ENCODE measurements around the gene CMIP.

CMIP gene

DNA sequence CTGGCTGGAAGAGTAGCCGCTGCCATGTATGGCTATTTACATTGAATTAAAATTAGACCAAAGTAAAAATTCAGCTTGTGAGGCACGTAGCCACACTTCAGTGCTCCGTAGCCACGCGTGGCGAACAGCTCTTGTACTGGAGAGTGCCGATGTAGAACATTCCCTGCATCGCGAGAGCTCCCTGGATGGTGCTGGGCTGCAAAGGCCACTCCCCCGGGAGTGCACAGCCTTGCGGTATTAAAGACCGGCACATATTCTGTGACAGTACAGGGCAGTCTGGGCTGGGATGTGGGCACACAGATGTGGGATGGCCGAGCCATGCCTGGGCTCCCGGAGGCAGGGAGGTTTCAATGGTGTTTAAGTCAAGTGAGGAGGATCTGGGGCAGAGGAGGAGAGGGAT lies 102.2 kb downstream of the CMIP start:
- H3K4me3 ChIP-seq (ENCODE audit: low read length), result no peak overlapping the region
- TF ChIP-seq, protein P1, sequence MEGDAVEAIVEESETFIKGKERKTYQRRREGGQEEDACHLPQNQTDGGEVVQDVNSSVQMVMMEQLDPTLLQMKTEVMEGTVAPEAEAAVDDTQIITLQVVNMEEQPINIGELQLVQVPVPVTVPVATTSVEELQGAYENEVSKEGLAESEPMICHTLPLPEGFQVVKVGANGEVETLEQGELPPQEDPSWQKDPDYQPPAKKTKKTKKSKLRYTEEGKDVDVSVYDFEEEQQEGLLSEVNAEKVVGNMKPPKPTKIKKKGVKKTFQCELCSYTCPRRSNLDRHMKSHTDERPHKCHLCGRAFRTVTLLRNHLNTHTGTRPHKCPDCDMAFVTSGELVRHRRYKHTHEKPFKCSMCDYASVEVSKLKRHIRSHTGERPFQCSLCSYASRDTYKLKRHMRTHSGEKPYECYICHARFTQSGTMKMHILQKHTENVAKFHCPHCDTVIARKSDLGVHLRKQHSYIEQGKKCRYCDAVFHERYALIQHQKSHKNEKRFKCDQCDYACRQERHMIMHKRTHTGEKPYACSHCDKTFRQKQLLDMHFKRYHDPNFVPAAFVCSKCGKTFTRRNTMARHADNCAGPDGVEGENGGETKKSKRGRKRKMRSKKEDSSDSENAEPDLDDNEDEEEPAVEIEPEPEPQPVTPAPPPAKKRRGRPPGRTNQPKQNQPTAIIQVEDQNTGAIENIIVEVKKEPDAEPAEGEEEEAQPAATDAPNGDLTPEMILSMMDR (IDR thresholded peaks at IDR 0.05; ENCODE audit: insufficient read depth, low read depth, low read length, missing control alignments), result no peak
- DNase-seq (ENCODE audit: low read depth), result no peak

DNA sequence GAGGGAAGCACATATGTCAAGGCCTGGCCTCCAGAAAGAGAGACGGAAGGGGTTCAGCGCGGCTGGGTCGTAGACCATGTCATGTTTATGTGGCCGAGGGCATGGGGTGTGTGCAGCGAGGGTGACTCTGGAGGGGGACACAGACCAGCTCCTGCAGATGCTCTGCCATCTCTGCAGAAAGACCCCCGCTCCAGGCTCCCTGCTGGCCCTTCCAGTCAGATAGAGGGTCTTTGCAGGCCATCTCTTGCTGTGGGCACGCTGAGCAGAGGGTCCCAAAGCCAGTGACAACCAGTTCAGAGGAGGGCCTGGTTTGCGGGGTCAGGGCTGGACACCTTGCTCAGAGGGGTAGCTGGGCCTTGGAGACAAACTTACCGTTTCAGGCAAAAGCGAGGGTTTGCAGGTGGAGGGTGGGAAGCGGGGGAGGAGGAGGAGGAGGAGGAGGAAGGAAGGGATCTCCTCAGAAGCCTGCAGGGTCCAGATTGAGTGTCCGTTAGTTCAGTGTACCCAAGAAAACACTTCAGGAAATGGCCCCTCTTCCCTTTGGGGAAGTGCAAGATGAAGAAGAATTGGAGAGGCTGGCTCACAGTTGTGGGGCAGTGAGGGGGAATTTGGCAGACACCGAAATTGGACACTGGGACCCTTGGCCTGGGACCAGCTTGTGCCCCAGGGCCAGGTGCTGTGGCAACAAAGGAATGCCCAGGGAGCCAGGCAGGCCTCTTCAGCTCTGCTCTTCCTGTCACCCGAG lies 102.8 kb downstream of the CMIP start:
- TF ChIP-seq, protein P1 (IDR thresholded peaks at IDR 0.05; ENCODE audit: insufficient read depth, low read depth, low read length, missing control alignments), result no peak
- no peak overlapping the region for H3K4me3 ChIP-seq (ENCODE audit: low read length)
- no peak for DNase-seq (ENCODE audit: low read depth)

DNA sequence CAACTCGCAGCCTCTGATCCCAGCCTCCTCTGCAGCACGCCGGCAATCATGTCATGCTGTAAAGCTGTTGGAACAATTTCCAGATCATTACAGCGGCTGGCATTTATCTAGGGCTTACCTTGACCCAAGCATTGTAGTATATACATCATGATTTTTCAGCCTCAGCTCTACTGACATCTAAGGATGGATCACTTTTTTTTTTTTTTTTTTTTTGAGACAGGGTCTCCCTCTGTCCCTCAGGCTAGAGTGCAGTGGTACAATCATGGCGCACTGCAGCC lies 103.3 kb downstream of the CMIP start:
- TF ChIP-seq, protein P1 (IDR thresholded peaks at IDR 0.05; ENCODE audit: insufficient read depth, low read depth, low read length, missing control alignments), result no peak
- no peak overlapping the region for H3K4me3 ChIP-seq (ENCODE audit: low read length)
- no peak for DNase-seq (ENCODE audit: low read depth)

DNA sequence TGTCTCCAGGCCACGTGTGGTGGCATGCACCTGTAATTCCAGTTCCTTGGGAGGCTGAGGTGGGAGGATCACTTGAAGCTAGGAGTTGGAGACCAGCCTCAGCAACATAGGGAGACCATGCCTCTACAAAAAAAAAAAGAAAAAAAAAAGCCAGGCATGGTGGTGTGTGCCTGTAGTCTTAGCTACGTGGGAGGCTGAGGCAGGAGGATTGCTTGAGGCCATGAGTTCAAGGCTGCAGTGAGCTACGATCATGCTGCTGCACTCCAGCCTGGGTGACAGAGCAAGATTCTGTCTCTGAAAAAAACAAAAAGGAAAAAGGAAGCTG lies 103.9 kb downstream of the CMIP start:
- no peak for DNase-seq (ENCODE audit: low read depth)
- TF ChIP-seq, protein P1 (IDR thresholded peaks at IDR 0.05; ENCODE audit: insufficient read depth, low read depth, low read length, missing control alignments), result no peak
- no peak overlapping the region for H3K4me3 ChIP-seq (ENCODE audit: low read length)

DNA sequence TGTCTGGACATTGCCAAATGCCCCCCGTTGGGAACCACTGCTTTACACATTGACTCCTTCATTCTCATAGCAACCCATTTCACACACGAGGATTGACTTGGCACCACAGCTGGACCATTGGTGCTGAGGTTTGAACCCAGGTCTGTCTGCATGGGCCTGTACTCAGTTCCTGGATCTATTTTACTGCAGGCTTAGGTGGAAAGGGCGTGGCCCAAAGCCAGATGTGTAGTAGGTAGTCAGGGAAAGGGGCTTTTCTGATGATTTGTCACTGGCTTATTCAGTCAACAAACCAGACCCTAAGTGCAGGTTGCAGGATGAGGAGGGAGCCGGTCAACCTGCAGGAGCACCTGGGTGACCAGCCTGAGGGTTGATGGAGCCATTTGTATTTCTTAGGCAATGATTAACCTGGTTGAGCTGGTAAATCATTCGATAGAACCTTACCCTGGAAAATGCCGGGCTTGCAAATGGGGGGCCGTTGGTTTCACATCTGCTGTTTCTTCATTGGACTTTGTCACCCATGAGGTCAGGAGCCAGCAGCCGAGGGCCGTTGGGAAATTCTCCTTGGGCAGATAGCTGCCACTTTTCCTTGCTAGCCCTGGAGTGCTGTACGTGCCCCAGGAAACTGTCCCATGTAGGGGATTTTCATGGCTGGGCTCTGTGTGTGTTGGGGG lies 104.4 kb downstream of the CMIP start:
- no peak for DNase-seq (ENCODE audit: low read depth)
- H3K4me3 ChIP-seq (ENCODE audit: low read length), result no peak overlapping the region
- TF ChIP-seq, protein P1 (IDR thresholded peaks at IDR 0.05; ENCODE audit: insufficient read depth, low read depth, low read length, missing control alignments), result no peak

DNA sequence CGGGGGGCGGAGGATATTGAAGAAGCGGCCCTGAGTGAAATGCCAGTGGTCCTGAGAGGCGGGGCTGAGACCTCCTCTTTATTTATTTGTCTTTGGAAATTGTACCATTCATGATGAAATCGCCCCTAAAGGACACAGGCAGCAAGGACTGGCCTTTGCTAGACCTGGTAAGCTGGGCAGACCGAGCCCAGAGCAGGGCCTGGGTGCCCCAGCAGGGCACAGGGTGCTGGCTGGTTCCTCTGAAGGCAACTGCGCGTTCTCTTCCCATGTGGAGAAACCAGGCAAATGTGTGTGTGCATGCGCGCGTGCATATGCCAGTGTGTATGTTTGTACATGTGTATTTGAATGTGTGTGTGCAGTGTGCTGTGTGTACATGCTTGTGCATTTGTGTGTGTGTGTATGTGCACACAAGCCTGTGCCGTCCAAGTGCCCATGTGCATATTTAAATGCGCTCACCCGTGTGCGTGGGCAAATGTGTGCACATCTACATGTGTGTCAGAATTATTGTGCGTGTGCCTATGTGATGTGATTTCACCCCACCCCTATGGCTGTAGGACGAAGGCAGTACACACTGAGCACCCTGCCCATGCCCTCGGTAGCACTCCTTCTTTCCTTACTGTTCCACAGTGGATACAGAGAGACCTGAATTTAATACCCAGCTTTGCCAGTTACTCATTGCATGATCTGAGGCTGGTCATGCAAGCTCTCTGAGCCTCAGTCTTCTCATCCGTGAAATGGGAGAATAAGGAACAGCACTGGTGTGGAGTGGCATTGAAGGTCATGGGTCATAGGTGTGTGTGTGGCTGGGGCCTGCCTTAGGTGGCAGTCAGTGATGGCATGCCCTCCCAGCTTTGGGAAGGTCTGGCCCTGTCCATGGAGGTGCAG lies 105.2 kb downstream of the CMIP start:
- TF ChIP-seq, protein P1 (IDR thresholded peaks at IDR 0.05; ENCODE audit: insufficient read depth, low read depth, low read length, missing control alignments), result no peak
- no peak for DNase-seq (ENCODE audit: low read depth)
- no peak overlapping the region for H3K4me3 ChIP-seq (ENCODE audit: low read length)
